SK-MEL-5 (cell line): ENCODE measurements around the gene NET1. TPM values are rescaled to one million over a fixed set of nuclear protein-coding genes. Genes with fewer than 3 reads are reported as not detected.

ENCODE experiments used
- DNase-seq: peaks from one replicate; pipeline ENCODE4 v3.0.0-alpha.2; 2016; ENCODE audit warnings: low read depth, low spot score
- in situ Hi-C: cut with HindIII; loops from 2 replicates; pipeline ENCODE4 v1.10.0; 2016; ENCODE audit warnings: low sequenced_read_pairs, high pct_unique_total_duplicates, low pct_unique_long_range_greater_than_20kb
- total RNA-seq: library from RNA; depleted of rRNA; stranded (reverse); fragments of >200 nt; shearing (Covaris generic); gene quantifications from 2 replicates; pipeline ENCODE4 v1.2.3, GENCODE V29; 2014

NET1 gene
- total RNA-seq, 1 experiment from 2014 or later, result 13.4 TPM

GRCh38 chr10:5456563-5456962 lies 44.2 kb downstream of the NET1 start:
- in situ Hi-C loops, result no loop called here

DNA sequence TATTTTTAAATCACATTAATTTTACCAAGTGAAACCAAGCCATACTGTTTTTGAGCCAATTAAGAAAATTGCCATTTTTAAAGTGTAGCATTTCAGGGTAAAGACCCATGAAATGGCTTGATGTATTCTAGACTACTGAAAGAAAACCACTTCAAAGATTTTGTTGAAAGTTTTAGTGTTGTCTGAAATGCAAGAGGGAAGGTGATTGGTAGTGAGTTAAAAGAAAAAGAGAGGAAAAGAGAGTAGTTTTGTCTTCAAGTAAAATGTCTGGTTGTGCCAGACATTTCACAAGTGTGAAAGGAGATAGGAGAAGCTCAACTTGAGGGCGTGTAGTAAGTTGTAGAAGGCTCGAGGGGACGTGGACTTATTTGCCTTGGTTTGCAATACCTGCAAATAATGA lies 45.4 kb downstream of the NET1 start:
- in situ Hi-C loops, result no loop called here

More at GRCh38 chr10:5456563-5456962, 44.2 kb downstream of the NET1 start:
- no peak for DNase-seq

GRCh38 chr10:5458425-5458824 lies 46.1 kb downstream of the NET1 start:
- DNase-seq, result no peak
- in situ Hi-C loops, result no loop called here

More for the DNA sequence above, 45.4 kb downstream of the NET1 start:
- DNase-seq, result no peak

- in situ Hi-C loops, result no loop called here
- no peak for DNase-seq
Observed at GRCh38 chr10:5458949-5459747, 46.8 kb downstream of the NET1 start.

- DNase-seq, result no peak
- in situ Hi-C loops, result no loop called here
Observed at GRCh38 chr10:5460468-5461202, 48.3 kb downstream of the NET1 start.

- DNase-seq, result no peak
Observed at GRCh38 chr10:5461203-5461588, 48.8 kb downstream of the NET1 start.

DNA sequence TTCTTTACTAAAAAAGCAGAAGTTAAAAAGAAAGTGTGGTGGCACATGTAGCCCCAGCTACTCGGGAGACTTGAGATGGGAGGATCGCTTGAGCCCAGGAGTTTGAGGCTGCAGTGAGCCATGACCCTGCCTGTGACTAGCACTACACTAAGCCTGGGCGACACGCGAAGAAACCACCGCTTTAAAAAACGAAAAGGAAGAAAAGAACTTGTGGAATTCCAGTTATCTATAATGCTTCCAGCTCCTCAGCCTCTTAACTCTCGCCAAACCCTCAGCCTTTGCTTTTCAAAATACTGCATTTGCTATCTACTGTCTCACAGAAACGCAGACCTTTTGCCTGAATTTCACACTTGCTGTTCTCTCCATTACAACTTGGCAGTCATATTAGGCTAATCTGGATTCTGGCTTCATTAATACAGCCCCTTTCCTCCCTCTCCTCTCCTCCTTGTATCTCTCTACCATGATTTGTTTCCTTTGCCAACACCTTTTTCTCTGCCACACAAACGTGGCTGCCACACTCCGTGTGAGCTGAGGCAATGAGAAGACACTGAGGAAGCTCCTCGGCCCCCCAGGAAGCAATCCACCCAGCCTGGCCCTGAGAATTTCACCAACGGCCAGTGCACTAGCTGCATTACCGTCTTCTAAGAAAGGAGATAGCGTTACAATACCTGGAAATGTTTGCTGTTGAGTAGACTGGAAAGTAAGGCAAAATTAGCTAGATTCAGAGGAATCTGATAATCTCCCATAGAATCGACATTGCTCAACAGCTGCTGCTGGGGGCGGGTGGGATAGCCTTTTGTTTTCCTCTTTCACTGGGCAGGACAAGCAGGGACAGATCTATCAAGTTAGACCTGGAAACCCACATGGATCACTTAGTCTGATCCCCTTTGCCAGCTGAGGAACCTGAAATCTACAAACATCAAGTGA lies 49.8 kb downstream of the NET1 start:
- in situ Hi-C loops, result no loop called here
- DNase-seq, result no peak

More at GRCh38 chr10:5461203-5461588, 48.8 kb downstream of the NET1 start:
- in situ Hi-C loops, result no loop called here

DNA sequence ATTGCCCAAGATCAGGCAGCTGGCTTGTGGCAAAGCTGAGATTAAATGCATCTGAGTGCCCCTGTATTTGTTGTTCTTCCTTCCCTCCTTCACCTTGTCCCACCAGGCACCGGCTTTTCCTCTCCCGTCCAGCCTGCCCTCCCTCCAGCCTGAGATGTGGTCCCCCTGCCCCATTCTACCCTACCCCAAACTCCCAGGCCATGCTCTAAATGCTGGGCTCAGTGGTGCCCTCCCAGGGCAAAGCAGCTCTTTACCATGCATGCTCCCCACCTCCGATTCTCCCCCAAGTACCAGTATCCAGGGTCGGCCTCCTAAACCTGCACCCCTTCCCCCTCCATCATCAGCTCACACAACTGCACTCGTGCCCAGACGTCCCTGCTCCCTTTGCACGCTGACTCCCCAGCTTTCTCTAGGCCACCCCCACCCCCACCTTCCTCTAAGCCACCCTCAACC lies 50.5 kb downstream of the NET1 start:
- in situ Hi-C loops, result no loop called here
- DNase-seq, result no peak

DNA sequence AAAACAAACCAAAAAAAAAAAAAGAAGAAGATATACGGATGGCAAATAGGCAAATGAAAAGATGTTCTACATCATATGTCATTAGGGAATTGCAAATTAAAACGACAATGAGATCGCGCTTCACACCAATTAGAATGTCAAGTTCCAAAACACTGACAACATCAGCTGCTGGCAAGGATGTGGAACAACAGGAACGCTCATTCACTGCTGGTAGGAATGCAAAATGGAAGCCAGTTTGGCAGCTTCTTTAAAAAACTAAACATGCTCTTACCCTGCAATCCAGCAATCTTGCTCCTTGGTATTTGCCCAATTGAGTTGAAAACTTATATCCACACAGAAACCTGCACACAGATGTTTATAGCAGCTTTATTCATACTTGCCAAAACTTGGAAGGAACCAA lies 52.2 kb downstream of the NET1 start:
- no peak for DNase-seq
- in situ Hi-C loops, result no loop called here

DNA sequence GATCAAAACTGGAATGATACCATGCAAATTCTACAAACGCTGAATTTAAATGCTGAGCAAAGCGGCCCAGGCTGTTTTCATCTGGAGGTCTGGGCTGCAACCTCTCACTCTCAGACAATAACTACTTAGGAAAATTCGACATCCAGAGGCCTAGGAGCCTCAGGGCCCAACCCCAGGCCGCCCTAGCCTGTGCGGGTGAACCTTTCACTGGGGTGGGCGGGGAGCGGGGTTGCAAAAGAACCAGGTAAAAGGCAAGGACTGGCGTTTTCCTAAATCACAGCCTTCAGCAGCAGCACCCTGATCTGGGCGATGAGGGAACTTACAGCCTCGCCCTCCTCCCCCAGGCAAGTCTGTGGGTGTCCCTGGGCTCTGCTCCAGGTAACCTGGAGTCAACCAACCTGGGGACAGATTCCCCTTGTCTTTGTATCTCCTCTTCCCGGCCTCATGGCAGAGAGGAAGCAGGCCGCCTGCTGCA lies 53.7 kb downstream of the NET1 start:
- in situ Hi-C loops, result no loop called here

DNA sequence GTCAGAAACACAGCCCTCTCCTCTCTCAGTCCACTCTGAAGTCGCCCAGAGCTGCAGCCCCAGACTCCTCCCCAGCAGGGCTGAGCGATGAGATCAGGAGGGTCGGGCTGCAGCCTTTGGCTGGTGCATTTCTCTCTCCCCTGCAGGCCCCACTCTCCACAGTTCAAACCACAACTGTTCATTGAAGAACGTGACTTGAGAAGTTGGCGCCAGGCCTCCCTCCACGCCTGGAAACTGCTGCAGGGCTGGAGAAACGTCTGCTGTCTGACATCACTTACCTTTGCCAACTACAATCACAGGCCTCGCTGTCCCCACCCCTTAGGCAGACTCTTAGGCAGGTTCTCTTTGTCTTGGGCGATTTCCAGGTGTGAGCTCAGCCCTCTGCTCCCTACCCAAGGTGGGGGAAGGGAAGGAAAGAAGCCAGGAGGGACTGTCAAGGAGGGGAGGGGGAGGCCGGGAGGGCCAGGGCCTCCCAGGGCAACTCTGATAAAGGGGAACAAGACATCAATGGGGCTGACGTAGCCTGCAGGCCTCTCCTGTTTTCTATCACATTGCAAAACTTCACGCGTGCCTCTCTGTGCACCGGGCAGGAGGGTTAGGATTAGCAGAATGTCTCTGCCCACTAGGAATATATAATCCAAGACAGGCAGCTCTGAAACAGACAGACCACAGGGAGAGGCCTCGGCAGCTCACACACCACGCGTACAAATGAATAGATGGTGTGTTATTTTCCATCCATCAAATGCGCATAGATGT lies 54.3 kb downstream of the NET1 start:
- DNase-seq, result no peak
- in situ Hi-C loops, result no loop called here

More for the DNA sequence above, 53.7 kb downstream of the NET1 start:
- DNase-seq, result no peak

DNA sequence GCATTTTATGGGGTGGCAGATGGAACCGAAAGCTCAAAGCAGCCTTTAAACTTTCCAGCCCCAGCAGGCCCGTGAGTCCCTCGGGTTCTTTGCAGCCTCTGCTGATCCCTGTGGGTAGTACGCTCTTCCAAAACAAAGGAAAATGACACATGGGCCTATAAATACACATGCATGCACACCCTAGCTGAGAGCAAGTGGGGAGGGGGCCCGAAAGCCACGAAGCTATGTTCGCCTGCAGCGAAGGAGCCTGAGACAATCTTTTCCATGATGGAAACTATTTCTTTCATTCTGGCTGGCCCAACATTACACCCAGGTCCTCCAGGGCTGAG lies 54.8 kb downstream of the NET1 start:
- no peak for DNase-seq
- in situ Hi-C loops, result no loop called here

- in situ Hi-C loops, result no loop called here
- DNase-seq, result no peak
Observed at GRCh38 chr10:5467634-5468255, 55.4 kb downstream of the NET1 start.

DNA sequence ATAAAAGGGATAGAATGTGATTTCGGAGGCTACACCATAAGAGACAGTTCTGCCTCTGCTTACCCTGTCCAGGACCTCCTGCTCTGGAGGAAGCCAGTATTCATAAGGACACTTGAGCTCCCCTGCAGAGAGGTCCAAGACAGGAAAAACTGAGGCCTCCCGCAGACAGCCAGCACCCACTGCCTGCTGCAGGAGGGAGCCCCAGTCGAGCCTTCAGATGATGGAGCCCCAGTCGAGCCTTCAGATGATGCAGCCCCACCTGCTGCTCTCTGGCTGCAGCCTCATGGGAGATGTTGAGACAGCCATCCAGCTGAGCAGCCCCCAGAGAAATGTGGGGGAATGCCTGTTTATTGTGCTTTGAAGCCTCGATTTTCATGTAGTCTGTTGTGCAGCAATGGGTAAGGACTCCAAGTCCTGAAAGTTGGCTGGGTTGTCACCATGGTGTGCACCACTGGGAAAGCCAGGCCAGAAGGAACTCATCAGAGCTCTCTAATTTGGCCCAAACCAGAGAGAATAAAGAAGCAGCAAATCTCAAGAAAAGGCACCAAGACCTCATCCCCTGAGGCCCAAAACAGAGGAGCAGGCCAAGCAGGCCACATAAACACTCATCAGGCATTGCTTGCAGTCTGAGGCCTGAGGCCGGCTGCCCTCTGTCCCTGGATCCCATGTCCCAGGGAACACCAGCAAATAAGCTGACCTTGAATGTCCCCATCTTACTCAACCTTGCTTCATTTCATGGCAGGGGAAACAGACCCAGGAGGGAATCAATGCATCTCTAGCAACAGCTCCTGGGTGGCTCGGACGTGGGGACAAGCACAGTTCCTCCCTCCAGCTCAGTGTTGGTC lies 56.1 kb downstream of the NET1 start:
- no peak for DNase-seq
- in situ Hi-C loops, result no loop called here

DNA sequence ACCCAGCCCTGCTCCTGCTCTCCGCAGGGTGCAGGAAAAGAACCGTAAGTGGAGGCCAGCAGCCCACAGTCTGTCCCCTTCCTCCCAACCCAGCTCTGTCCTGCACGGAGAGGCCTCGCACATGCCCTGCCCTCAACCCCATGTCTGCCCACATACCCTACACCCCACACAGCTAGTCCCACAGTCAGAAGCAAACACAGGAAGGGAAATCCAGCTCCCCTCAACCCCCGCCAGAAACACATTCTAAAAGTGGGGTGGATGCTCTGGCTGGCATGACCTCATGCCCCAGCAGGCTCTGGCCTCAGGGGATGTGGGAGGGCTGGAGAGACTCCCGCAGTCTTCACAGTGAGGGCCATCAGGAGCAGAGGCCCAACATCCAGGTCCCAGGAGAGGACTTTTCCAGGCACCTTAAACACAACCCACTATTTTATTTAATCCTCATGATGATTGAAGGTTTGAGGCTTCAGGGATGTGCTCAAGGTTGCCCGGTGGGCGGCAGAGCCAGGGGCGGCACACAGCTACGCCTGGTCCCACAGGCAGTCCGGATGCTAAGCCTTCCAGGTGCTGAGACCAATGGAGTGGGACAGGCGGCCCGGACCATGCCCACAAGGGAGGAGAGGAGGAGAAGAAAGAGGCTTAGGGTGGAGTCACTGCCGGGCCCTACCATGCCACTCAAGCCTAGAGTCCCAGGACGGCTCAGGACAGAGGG lies 57.1 kb downstream of the NET1 start:
- in situ Hi-C loops, result no loop called here
- no peak for DNase-seq
